ENCODE measurements around the gene BAZ1B.

Gene BAZ1B

GRCh38 chr7:73437621-73438416, 84.3 kb downstream of the BAZ1B start:
- no peak overlapping the region for H2AFZ ChIP-seq (ENCODE audit: low read depth, low read length)
- DNase-seq = no peak
- peaks cover 21% of the 10 kb centered on the region for H4K20me1 ChIP-seq (ENCODE audit: insufficient read depth, low read length)
- no peak overlapping the region for H3K4me2 ChIP-seq (ENCODE audit: insufficient read depth, low read length)
- no peaks in the 10 kb centered on the region for H3K4me1 ChIP-seq (ENCODE audit: insufficient read depth, low read length)
- no peak overlapping the region for H3K4me3 ChIP-seq (ENCODE audit: low read depth in 1 of 2, low read length in 2 of 2)
- peak; percentile 15; the same call in 1 of the 3 replicates for ATAC-seq (ENCODE audit: insufficient read depth, low read depth)
- no peaks in the 10 kb centered on the region for H3K27me3 ChIP-seq (ENCODE audit: insufficient read depth, low read length, poor library complexity)
- no peaks in the 10 kb centered on the region for H3K9me3 ChIP-seq (ENCODE audit: insufficient read depth, low read length, severe bottlenecking)
- no peak overlapping the region for H3K27ac ChIP-seq (ENCODE audit: low read length)
- H3K79me2 ChIP-seq (ENCODE audit: insufficient read depth, low read length) = no peaks in the 10 kb centered on the region
- H3K9ac ChIP-seq (ENCODE audit: low read depth, low read length) = no peak overlapping the region
- peaks cover 37% of the 10 kb centered on the region for H3K36me3 ChIP-seq (ENCODE audit: insufficient read depth, low read length)
- TF ChIP-seq CTCF (IDR thresholded peaks at IDR 0.05; ENCODE audit: borderline replicate concordance, extremely low read depth, low read length, poor library complexity, severe bottlenecking) (no peak), EZH2 (IDR thresholded peaks at IDR 0.05; ENCODE audit: borderline replicate concordance, low read depth, low read length, severe bottlenecking) (no peak)

GRCh38 chr7:73437091-73437490, 85.0 kb downstream of the BAZ1B start:
- H3K9me3 ChIP-seq (ENCODE audit: insufficient read depth, low read length, severe bottlenecking) = no peaks in the 10 kb centered on the region
- ATAC-seq (ENCODE audit: insufficient read depth, low read depth) = no peak
- H3K79me2 ChIP-seq (ENCODE audit: insufficient read depth, low read length) = no peaks in the 10 kb centered on the region
- H3K27me3 ChIP-seq (ENCODE audit: insufficient read depth, low read length, poor library complexity) = no peaks in the 10 kb centered on the region
- no peaks in the 10 kb centered on the region for H3K4me1 ChIP-seq (ENCODE audit: insufficient read depth, low read length)
- H4K20me1 ChIP-seq (ENCODE audit: insufficient read depth, low read length) = peaks cover 15% of the 10 kb centered on the region
- peaks cover 30% of the 10 kb centered on the region for H3K36me3 ChIP-seq (ENCODE audit: insufficient read depth, low read length)
- TF ChIP-seq EZH2 (IDR thresholded peaks at IDR 0.05; ENCODE audit: borderline replicate concordance, low read depth, low read length, severe bottlenecking) (no peak), CTCF (IDR thresholded peaks at IDR 0.05; ENCODE audit: borderline replicate concordance, extremely low read depth, low read length, poor library complexity, severe bottlenecking) (no peak)
- H2AFZ ChIP-seq (ENCODE audit: low read depth, low read length) = no peak overlapping the region
- H3K27ac ChIP-seq (ENCODE audit: low read length) = no peak overlapping the region
- H3K4me2 ChIP-seq (ENCODE audit: insufficient read depth, low read length) = no peak overlapping the region
- DNase-seq = no peak
- no peak overlapping the region for H3K9ac ChIP-seq (ENCODE audit: low read depth, low read length)
- no peak overlapping the region for H3K4me3 ChIP-seq (ENCODE audit: low read depth in 1 of 2, low read length in 2 of 2)

- Histone ChIP-seq H3K27me3 (ENCODE audit: insufficient read depth, low read length, poor library complexity) (no peaks in the 10 kb centered on the region), H3K4me3 (ENCODE audit: low read depth in 1 of 2, low read length in 2 of 2) (no peak overlapping the region), H3K4me2 (ENCODE audit: insufficient read depth, low read length) (no peak overlapping the region), H3K27ac (ENCODE audit: low read length) (no peak overlapping the region), H3K79me2 (ENCODE audit: insufficient read depth, low read length) (no peaks in the 10 kb centered on the region), H4K20me1 (ENCODE audit: insufficient read depth, low read length) (peaks cover 15% of the 10 kb centered on the region), H3K9me3 (ENCODE audit: insufficient read depth, low read length, severe bottlenecking) (no peaks in the 10 kb centered on the region), H2AFZ (ENCODE audit: low read depth, low read length) (no peak overlapping the region), H3K4me1 (ENCODE audit: insufficient read depth, low read length) (no peaks in the 10 kb centered on the region), H3K9ac (ENCODE audit: low read depth, low read length) (no peak overlapping the region), H3K36me3 (ENCODE audit: insufficient read depth, low read length) (peaks cover 22% of the 10 kb centered on the region)
- DNase-seq (no peak), ATAC-seq (ENCODE audit: insufficient read depth, low read depth) (no peak)
- TF ChIP-seq CTCF (IDR thresholded peaks at IDR 0.05; ENCODE audit: borderline replicate concordance, extremely low read depth, low read length, poor library complexity, severe bottlenecking) (no peak), EZH2 (IDR thresholded peaks at IDR 0.05; ENCODE audit: borderline replicate concordance, low read depth, low read length, severe bottlenecking) (no peak)
Observed at GRCh38 chr7:73436031-73436929, 85.8 kb downstream of the BAZ1B start.
